Kidney capillary endothelial cell (primary cell): ENCODE results near the gene ANAPC13.

ENCODE experiments used
- DNase-seq: peaks from one replicate; pipeline ENCODE4 v3.0.0-alpha.2; 2018; ENCODE audit warnings: low spot score

ANAPC13 gene, protein sequence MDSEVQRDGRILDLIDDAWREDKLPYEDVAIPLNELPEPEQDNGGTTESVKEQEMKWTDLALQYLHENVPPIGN

DNA sequence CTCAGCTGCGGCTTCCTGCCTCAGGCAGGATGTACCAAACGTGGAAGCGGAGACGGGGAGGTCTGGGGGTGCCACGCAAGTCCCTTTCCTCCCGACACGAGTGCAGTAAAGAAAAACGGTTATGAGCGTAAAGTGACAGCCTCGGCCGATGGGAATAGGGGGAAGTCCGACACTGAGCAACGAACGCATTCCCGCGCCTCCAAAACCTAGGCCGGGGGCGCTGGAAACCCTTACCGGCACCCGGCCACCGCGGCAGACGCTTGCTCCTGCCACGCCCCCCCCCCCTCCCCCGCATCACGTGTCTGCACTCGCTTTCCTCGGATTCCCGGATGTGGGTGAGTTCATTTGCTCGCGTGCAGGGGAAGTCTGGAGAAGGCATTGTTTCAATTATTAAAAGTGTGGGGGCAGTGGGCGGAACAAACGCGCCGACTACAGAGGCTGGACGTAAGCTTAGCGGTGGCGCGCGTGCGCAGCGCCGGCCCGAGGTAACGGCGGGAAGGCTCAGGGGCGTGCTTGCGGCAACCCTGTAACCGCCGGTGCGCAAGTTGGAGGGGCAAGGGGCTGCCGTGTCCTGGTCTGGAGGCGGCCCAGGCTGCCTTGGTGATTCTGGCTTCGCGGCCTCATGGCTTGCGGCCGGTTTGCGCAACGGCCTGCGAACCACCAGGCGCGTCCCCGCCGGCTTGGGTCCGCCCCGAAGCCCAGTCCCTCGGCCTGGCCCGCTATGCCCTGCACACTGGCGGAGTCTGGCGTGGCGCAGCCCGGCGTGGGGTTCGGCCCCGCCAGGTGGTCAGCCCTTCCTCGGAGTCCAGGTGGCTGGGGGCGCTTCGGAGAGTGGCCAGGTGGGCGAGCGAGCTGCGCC, at the start of gene ANAPC13, which contains the start of gene CEP63:
Gene ANAPC13 (minus strand): TSS at position 268 of the 859 bp plus-strand sequence. CDS start 3,081 bp downstream, outside the sequence.
Gene CEP63 (plus strand): TSS at position 340 of the 859 bp plus-strand sequence. CDS start 9,264 bp downstream, outside the sequence.
- DNase-seq = peak; percentile 99

DNA sequence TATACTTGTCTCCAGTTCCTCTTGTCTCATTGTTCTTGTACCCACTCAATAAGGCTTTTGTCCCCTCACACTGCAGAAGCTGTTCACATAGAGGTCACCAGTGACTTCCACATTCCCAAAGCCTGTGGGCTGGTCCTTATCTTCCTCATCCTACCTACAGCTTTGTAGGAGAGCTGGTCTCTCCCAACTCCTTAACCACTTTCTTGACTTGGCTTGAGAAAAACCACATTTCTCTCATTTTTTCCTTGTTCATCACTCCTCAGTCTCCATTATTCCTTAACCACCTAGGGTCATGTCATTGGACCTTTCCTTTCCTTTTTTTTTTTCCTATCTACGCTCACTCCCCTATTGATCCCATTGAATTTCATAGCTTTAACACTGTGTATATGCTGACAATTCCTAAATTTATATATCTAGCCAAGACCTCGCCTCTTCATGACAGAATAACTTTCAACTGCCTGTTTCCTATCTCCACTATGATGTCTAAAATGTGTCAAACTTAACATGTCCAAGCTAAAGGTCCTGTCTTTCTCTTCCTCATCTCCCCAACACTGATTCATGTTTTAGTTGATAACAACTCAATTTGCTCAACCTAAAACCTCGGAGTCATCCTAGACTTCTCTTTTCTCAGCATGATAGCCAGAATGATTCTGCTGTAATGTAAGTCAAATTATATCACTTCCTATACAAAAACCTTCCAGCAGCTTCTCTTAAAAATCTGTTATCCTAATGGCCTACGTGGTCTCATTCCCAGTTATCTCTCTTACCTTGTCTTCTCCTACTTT, 49.6 kb upstream of the ANAPC13 start:
- DNase-seq = no peak

DNA sequence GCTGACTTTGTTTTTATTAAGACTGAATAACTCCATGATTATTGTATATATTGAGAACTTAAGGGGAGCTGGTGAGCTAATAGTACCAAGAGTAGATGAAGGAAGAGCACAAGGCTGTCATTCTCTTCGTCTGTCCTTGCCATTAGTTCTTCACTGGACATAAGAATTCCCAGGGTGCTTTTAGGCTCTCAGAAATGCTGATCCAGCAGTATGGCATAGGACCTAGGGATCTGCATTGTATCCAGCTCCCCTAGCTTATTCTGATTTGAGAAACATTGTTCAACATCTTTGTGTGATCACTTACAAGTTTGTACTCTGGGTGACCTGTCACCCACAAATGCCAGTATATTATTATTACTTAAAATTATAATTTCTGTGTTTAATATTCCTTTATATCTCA, 47.7 kb upstream of the ANAPC13 start:
- no peak for DNase-seq

DNA sequence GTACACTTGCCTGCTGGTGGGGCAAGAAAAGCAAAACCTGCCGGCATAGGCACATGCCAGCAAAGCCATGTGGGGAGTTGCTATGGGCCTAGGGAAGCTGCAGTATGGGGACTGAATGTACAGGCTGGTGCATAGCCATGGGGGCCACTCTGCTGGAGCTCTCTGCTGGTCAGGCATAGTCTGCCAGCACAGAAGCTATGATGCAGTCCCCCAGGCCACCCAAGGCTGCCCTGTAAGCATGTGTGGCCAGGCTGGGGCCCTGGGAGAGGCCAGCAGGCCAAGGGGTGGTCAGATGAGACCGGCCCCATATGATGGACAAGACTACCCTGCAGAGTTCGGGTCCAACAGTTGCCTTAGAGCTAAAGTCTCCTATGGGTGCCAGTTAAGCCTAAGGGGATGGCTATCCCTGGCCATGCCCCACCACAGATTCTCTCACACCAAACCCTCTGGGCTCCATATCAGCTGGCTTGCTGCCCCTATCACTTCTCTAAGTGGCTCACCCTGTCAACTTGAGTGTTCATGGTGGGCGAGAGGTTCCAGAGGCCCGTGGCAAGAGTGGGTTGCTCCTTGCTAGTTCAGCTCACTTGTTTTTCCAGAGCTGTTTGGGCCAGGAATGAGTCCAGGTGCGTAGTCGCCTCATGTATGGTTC, 41.9 kb upstream of the ANAPC13 start:
- DNase-seq = no peak

DNA sequence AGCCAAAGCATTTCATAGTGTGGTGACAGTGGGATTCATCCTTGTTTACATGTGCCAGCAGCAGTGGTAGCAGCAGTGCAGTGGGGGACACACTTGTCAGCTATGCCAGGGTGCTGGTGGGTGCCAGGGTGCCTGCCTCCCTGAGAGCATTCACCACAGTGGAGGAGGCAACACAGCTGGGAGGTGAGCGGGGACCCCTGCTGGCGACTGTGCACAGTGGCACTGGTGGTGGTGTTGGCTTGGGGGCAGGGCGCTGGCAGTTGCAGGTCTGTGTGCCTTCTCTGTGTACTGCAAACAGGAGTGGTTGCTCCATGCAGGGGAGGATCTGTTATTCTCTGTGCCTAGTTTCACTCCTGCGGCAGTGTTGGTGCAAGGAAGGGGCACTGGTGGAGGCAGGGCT, 41.3 kb upstream of the ANAPC13 start:
- DNase-seq = no peak

DNA sequence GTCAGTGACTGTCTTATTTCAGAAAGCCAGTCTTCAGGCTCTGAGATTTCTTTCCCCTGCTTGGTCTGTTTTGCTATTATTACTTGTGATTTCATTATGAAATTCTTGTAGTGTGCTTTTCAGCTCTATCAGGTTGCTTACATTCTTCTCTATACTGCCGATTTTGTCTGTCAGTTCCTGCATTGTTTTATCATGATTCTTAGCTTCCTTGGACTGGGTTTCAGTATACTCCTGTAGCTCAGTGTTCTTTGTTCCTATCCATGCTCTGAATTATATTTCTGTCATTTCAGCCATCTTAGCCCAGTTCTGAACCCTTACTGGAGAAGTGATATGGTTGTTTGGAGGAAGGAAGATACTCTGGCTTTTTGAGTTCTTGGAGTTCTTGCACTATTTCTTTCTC, 40.5 kb upstream of the ANAPC13 start:
- no peak for DNase-seq

DNA sequence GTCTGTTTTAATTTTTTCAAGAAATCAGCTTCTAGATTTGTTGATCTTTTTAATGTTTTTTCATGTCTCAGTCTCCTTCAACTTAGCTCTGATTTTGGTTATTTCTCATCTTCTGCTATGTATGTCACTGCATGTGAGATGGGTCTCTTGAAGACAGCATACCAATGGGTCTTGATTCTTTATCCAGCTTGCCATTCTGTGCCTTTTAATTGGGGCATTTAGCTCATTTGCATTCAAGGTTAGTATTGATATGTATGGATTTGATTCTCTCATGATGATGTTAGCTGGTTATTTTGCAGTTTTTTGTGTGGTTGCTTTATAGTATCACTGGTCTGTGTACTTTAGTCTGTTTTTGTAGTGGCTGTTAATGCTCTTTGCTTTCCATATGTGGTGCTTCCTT, 39.5 kb upstream of the ANAPC13 start:
- no peak for DNase-seq

DNA sequence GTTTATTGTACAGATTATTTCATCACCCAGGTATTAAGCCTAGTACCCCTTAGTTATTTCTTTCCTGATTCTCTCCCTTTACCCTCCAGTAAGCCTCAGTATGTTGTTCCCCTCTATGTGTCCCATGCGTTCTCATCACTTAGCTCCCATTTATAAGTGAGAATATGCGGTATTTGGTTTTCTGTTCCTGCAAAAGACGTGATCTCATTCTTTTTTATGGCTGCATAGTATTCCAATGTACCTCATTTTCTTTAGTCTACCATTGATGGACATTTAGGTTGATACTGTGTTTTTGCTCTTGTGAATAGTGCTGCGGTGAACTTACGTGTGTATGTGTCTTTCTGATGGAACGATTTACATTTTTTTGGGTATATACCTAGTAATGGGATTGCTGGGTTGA, 36.8 kb upstream of the ANAPC13 start:
- no peak for DNase-seq

DNA sequence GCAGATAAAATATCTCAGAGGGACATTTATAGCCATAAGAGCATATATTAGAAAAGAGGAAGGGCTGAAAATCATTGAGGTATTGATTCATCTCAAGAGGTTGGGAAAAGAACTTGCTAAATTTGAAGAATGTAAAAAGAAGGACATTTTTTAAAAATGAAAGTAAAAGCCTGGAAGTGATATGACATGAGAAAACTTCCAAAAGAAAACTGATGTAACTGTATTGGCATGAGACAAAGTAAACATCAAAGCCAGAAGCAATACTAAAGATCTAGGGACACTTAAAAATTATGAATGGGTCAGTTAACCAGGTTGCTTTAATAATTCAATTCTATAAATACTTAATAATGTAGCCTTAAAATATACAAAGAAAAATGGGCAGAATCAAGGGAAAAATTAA, 32.0 kb upstream of the ANAPC13 start:
- no peak for DNase-seq

DNA sequence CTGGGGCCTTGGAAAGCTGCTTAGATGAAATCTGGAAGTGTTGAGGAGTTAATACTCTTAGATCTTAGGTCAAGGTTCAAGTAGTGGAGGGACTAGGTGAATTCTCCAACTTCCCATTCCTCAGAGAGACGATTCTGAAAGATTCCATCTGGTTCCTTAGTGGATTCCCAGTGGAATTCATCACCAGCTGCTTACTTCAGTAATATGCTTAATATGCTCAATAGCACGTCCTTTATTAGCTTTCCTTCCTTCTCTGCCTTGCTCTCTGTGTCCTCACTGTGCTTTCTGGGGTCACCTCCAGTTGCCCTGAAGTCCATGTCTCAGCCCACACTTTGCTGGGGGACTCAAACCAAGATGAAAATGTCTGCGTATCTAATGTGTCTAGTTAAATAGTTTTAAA, 31.1 kb upstream of the ANAPC13 start:
- DNase-seq = no peak

DNA sequence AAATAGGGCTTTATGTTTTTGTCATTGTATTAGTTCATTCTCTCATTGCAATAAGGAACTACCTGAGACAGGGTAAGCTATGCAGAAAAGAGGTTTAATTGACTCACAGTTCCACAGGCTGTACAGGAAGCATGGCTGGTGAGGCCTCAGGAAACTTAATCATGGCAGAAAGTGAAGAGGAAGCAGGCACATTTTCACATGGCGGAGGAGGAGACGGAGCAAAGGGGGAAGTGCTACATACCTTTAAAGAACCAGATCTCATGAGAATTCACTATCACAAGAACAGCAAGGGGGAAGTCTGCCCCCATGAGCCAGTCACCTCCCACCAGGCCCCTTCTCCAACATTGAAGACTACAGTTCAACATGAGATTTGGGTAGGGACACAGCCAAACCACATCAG, 25.7 kb upstream of the ANAPC13 start:
- DNase-seq = no peak

DNA sequence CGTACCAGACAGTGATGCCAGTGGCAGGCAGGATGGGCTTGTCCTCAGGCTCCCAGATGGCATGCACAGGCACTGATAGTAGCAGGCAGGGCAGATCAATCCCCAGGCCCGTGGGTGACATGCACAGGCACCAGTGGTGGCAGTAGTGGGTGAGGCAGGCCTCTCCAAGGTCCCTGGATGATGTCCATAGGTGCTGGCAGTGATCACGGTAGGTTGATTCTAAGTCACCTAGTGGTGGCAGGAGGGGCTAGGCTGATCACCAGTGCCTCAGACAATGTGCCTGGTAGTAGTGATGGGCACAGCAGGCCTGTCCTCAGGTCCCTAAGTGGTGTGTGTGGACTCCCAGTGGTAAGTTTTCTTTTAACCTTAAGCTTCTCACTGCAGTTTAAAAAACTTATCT, 19.7 kb upstream of the ANAPC13 start:
- DNase-seq = no peak

DNA sequence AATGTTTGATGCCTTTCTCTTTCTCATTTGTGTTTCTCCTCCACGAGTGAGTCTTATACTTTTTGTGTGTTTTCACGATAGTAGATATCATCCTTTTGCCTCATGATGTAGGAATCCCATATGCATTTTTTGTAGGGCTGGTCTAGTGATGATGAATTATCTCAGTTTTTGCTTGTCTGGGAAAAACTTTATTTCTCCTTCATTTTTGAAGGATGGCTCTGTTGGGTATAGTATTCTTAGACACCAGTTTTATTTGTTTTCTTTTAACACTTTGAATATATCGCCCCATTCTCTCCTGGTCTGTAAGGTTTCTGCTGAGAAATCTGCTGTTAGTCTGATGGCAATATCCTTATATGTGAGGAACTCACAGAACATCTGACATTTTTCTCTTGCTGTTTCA, 18.3 kb upstream of the ANAPC13 start:
- DNase-seq = no peak

DNA sequence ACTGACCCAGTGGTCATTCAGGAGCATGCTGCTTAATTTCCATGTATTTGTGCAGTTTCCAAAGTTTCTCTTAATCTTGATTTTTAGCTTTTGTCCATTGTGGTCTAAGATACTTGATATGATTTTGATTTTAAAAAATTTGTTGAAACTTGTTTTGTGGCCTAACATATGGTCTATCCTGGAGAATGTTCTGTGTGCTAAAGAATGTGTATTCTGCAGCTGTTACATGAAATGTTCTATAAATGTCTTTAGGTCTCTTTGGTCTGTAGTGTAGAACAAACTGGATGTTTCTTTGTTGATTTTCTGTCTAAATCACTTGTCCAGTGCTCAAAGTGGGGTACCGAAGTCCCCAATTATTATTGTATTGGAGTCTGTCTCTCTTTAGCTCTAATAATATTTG, 17.5 kb upstream of the ANAPC13 start:
- DNase-seq = no peak

DNA sequence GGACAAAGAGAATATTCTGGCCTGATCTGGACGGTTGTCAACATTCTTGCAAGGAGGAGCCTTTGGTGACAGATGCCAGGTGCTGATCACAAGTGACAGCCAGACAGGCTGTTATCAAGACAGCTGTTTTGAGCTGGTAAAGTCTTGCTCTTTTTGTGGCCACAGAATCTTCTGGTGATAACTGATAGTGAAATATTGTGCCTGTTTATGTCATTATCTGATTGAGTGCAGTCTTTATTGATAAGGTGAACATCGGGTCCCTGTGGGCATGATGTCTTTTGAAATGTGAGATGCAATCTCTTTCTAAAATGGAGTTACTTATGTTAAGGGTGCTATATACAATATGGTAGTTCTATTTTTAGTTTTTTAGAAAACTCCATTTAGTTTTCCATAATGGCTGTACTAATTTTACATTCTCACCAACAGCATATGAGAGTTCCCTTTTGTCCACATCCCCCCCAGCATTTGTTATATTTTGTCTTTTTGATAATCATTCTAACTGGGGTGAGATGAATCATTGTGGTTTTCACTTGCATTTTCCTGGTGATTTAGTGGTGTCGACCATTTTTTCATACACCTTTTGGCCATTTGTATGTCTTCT, 10.8 kb upstream of the ANAPC13 start:
- no peak for DNase-seq

DNA sequence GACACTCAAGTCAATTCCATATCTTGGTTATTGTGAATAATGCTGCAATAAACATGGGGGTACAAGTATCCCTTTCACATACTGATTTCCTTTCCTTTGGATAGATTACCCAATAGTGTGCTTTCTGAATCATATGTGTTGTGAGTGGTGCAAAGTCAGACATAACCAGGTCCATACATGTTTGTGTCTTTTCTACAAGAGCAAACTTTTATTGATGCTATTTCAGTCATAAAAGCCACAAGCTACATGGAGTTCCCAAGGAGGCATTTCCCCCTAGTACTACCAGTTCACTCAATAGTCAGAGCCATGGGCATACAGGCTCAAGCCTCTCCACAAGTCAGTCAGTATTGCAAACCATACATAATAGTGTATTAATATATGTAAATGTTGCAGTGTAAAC, 10.2 kb upstream of the ANAPC13 start:
- no peak for DNase-seq

DNA sequence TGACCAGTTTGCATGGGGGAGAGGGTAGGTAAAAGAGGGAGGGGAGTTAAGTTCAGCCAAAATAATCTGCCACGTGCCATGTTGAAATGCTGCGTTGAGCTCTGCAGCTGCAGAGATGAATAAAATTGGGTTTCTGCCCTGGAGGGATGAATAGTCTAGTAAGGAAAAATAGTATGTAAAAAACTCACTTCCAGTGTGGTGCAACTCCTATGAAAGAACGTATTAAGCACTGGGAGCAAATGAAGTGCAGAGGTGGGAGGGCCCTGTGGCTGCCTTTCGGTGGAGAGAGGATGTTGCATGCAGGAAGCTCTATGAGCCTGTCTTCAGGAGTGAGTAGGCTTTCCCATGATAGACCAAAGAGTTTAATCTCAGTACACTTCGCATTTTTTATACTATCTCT, 8.7 kb upstream of the ANAPC13 start:
- DNase-seq = no peak

DNA sequence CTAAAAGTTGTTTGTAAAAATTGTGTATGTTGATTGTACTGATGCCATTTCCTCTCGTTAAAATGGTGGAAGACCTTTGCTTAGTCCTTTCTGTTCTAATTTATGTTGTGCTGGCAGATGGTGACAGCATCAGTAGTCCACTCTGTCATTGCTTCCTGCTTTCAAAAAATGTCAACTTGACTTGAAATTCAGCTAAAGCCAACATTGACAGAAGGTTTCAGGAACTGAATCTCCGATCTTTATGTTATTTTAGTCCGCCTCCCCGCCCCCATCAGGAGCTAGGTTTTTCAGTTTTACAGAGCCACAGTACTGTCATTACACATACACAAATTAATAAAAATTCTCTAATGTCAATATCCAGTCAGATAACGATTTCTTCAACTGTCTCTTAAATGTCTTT, 1.6 kb upstream of the ANAPC13 start:
- DNase-seq = peak; percentile 49

DNA sequence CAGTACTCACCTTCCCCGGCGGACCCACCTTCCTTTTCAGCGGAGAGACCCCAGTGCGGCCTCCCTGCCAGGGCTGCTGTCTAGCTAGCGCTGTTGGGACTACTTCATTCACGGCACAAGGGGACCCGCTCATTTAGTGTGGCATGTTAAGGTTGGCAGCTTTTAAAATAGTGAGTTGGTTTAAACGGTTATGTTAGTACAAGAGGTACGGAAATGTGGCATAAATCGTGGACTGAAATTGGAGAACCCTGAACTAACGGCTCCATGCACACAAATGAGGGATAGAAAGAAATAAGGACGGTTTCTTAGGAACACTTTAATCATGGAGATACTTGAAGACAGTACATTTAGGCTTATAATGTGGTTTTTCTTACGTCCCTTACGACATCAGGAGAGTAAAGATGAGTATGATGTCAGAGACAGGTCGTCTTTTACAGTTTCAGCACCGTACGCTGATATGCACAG, 824 bp upstream of the ANAPC13 start:
- DNase-seq = no peak

DNA sequence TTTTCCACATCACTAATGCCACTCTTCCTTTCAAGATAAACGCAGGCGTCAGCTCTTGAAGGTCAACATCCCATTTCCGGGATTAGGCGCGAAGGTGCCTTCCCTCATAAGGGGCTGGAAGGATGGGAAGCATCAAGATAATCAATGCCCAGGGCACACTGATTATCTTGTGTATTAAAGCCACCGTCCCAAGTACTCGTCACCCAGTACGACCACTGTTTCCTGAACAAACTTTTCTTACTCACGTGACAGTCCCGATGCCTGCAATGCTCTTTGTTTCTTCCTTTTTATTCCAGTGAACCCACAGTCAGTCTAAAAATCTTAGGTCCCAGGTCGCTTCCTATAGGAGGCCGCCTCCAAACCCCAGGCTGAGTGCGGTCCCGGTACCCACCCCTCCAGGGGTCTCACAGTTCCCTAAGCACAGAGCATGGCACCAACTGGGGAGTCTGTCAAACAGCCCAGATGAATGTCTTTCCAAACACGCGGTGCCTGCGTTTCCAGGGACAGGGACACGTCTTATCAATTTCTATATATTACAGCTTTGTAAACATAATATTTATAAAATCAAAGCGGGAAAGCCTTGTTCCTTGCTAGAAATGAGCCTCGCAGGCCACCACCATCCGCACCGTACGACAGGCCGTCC, 589 bp downstream of the ANAPC13 start:
- no peak for DNase-seq

DNA sequence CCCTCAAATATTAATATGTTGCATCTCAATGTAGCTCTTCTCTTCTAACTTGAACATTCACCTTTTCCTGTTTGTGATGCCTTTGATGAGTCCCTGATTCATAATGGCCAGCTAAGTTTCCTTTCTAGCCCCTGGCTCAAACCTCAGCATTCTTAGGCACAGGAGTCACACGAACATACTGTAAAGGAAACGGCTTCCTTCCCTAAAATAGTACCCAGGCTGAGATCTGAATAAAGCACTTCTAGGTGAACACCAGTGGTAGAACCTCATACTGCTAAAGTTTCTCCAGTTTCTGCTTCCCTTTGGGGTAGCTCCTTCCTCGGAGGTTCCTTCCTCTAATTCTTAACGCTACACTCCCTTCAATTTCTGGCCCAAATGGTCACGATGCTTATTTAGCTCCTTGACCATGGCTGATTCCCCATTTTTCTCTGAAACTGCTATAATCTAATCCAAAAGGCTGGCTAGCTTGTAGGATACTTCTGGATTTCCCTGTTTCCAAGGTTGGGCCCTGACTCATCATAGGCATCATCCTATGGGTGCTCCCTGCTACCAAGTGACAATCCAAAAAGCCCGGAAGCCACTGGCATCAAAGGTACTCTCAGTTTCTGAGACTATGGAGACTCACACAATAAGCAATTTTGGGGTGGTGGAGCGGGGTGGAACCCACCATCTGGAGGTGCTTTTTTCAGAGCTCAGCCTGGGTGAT, 2.4 kb downstream of the ANAPC13 start:
- DNase-seq = peak; percentile 96
